ENCODE data around the gene CITED1.

Gene CITED1

GRCh38 chrX:72305286-72306084 lies at the start of gene CITED1:
Gene CITED1, minus strand, starts transcription at chrX:72305914. Its CDS starts 3,045 bp downstream, at chrX:72302869.
- DNase-seq (ENCODE audit: low read depth): no peak
- TF ChIP-seq CTCF (IDR thresholded peaks at IDR 0.05; ENCODE audit: low read depth, low read length, missing control alignments): no peak
- H3K4me3 ChIP-seq (ENCODE audit: low read depth, low read length): peak within 1 kb of the TSS; percentile 44

GRCh38 chrX:72352786-72353185 lies 47.1 kb upstream of the CITED1 start:
- no peak overlapping the region for H3K4me3 ChIP-seq (ENCODE audit: low read depth, low read length)
- DNase-seq (ENCODE audit: low read depth): no peak
- TF ChIP-seq CTCF (IDR thresholded peaks at IDR 0.05; ENCODE audit: low read depth, low read length, missing control alignments): no peak

- no peak for TF ChIP-seq CTCF (IDR thresholded peaks at IDR 0.05; ENCODE audit: low read depth, low read length, missing control alignments)
- no peak for DNase-seq (ENCODE audit: low read depth)
- H3K4me3 ChIP-seq (ENCODE audit: low read depth, low read length): no peak overlapping the region
Observed at GRCh38 chrX:72351606-72352334, 46.1 kb upstream of the CITED1 start.

- TF ChIP-seq CTCF (IDR thresholded peaks at IDR 0.05; ENCODE audit: low read depth, low read length, missing control alignments): no peak
- no peak overlapping the region for H3K4me3 ChIP-seq (ENCODE audit: low read depth, low read length)
- peak; percentile 4 for DNase-seq (ENCODE audit: low read depth)
Observed at GRCh38 chrX:72349190-72349589, 43.5 kb upstream of the CITED1 start.

GRCh38 chrX:72348247-72348979 lies 42.7 kb upstream of the CITED1 start:
- no peak for TF ChIP-seq CTCF (IDR thresholded peaks at IDR 0.05; ENCODE audit: low read depth, low read length, missing control alignments)
- H3K4me3 ChIP-seq (ENCODE audit: low read depth, low read length): no peak overlapping the region

GRCh38 chrX:72347366-72347765 lies 41.7 kb upstream of the CITED1 start:
- no peak for DNase-seq (ENCODE audit: low read depth)
- H3K4me3 ChIP-seq (ENCODE audit: low read depth, low read length): no peak overlapping the region
- TF ChIP-seq CTCF (IDR thresholded peaks at IDR 0.05; ENCODE audit: low read depth, low read length, missing control alignments): no peak

More at GRCh38 chrX:72348247-72348979, 42.7 kb upstream of the CITED1 start:
- DNase-seq (ENCODE audit: low read depth): no peak
